GM18508 (cell line): Measurements from ENCODE around the gene BCL2L13.
"Not testable (repeated sequence)": the region's sequence is repeated elsewhere in the genome, so short reads cannot be mapped to it uniquely, and the experiment has no call there.

Experiments
- ATAC-seq: cut with Tn5 transposase; IDR thresholded peaks from one replicate; pipeline ENCODE4 v1.9.1; 2021; ENCODE audit warnings: moderate number of reproducible peaks; ENCODE audit not compliant: insufficient read depth, unreplicated experiment

Gene BCL2L13

DNA sequence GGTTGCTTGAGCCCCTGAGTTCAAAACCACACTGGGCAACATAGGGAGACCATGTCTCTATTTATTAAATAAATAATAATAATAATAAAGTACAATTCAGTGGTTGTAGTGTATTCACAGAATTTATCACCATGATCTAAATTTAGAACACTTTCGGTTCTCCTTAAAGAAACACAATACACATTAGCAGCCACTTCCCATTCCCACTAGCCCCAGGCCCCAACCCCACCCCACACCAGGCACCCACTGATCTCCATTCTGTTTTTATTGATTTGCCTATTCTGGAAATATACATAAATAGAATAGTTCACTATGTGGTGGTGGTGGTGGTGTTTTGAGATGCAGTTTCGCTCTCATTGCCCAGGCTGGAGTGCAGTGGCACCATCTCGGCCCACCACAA lies 45.7 kb downstream of the BCL2L13 start:
- no peak for ATAC-seq

DNA sequence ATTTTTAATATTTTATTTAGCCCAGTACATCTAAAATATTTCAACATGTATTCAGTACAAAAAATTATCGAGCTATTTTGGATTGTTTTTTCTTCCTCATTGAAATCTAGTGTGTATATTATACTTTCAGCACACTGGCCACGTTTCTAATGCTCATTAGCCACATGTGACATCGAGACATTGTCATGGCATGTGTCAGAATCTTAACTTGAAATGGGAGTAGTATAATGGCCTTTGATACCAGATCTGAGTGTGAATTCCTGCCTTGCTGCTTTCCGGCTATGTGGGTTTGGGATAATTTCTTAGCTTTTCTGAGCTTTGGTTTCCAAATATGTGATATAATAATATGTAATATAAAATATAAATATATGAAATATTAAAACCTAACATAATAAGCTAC lies 54.3 kb downstream of the BCL2L13 start:
- ATAC-seq: no peak

DNA sequence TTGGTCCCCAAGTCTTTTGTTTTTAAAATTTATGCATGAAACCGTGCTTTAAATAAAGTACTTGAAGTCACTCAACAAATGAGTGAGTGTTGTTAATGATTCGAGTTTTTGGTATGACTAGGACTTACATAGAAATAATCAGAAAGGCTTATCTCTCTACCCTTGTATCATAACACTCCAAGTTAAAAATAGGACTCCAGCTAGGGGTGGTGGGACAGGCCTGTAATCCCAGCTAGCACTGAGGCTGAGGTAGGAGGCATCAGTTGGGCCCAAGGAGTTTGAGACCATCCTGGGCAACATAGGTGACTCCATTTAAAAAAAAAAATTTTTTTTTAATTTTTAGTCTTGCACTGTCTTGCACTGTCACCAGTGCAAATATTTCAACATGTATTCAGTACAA lies 55.6 kb downstream of the BCL2L13 start:
- ATAC-seq: no peak

DNA sequence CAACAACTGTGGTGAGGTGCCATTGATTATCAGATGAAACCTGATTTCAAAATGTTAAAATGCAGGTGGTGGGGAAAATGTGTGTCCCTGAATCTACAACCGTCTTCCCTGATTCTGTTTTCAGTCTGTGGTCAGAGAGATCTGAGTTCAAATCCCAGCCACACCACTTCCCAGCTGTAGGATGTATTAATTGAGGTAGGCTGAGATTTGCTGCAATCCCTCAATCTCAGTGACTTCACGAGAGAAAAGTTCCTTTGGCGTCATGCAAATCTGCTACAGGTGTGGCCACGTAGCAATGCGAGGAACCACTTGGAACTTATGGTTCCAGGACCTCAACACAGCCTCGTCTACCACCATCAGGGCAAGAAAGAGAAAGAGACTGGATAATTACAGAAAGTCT lies 56.2 kb downstream of the BCL2L13 start:
- no peak for ATAC-seq

DNA sequence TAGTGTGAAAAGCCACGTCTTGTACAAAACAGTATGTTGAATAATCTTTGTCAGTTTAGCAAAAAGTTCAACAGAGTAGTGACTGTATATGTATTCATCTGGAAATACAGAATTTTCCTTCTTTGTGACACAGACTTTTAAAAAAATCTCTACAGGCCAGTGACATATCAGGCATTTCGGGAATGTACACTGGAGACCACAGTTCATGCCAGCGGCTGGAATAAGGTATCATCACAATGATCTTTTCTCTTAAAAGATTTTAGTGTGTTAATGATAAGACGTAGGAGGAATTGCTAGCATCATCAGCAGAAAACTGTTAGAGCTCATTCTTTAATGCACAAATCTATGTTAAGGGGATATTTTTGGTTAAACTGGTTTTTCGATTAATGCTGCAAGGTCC lies 57.4 kb downstream of the BCL2L13 start:
- no peak for ATAC-seq

DNA sequence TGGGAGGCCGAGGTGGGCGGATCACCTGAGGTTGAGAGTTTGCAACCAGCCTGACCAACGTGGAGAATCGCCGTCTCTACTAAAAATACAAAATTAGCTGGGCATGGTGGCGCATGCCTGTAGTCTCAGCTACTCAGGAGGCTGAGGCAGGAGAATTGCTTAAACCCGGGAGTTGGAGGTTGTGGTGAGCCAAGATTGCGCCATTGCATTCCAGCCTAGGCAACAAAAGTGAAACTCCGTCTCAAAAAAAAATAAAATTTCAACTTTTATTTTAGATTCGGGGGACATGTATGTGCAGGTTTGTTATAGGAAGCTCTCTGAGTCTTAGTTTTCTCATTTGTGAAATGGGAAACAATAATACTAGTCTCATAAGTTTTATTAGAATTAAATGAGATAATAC lies 58.6 kb downstream of the BCL2L13 start:
- ATAC-seq: not testable (repeated sequence)

DNA sequence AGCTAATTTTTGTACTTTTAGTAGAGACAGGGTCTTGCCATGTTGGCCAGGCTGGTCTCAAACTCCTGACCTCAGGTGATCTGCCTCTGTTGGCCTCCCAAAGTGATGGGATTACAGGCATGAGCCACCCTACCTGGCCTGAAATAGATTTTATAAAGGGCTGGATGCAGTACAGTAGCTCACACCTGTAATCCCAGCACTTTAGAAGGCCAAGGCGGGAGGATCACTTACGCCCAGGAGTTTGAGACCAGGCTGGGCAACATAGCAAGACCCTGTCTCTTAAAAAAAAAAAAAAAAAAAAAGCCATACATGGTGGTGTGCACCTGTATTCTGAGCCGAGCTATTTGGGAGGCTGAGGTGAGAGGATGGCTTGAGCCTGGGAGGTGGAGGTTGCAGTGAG lies 59.7 kb downstream of the BCL2L13 start:
- ATAC-seq: not testable (repeated sequence)

DNA sequence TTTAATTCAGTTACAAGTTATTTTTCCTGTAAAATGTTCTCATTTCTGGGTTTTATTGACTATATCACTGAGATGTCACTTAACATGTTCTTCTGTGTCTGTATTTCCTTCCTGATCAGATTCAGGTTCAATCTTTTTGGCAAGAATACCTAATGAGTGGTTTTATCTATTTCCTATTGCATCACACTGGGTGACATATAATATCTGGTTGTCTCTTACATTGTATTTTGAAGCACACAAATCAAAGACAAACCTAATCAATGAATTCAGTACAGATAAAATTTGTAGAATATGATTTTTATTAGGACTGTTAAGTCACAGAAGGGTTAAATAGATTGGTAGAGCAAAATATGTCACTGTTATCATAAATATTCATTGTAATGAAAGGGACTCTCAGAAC lies 60.4 kb downstream of the BCL2L13 start:
- ATAC-seq: no peak

DNA sequence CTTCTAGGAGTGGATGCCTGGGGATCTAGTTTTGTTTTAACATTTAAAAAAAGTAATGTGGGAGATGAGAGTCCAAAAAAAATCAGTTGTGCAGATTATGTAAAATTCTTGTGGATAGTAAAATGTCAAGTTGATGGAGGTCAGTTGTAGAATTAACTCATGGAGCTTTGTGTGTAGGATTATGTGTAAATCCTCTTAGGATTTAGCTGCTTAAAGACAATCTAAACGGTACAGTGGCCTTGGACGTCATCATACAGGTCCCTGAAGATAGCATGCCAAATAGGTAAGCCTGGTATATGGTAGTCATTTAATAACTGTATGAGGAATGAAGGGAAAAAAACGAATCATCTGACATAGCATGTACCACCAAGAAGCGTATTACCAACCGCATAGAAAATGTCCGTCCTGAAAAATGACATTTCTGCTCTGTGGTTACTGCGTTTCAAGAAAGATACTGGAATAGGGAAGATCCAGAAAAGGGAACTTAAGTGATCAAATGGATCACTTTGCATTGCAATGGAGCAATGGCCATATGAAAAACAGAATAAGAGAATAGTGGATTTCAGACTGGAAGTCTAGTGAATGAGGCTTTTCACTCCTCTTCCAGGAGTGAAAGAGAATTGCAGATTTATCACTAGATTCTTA lies 61.3 kb downstream of the BCL2L13 start:
- no peak for ATAC-seq

DNA sequence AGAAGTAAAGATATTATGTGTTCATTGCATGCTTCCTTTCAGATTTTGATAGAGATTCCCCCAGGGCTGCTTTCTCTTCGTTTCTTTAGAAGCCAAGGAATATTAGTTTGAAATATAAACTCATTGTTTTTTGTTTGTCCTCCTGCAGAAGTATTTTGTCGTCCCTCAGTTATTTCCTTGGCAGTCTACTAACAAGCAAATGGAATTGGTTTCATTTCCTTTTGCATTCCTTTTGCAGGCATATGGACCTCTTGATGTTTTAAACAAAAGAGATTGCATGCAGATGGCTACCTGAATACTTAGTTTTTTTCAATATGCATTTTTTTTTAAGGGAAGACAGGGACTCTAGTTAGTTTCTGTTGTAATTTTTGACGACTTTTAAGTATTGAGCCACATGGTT lies 62.2 kb downstream of the BCL2L13 start:
- ATAC-seq: no peak

DNA sequence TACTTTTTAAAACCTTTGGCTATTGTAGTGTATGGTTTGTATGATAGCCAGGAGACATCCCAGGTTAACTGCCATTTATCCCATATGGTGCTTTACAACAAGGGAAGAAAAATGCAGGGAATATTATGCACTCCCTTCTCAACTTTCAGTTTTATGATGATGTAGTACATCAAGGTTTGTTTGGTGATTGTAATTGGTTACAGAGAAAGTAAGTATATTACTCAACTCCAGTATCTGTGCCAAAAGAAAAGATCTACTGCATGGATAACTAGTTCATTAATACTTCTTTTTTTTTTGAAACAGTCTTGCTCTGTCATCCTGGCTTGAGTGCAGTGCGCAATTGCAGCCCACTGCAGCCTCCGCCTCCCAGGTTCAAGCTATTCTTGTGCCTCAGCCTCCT lies 65.3 kb downstream of the BCL2L13 start:
- ATAC-seq: no peak

DNA sequence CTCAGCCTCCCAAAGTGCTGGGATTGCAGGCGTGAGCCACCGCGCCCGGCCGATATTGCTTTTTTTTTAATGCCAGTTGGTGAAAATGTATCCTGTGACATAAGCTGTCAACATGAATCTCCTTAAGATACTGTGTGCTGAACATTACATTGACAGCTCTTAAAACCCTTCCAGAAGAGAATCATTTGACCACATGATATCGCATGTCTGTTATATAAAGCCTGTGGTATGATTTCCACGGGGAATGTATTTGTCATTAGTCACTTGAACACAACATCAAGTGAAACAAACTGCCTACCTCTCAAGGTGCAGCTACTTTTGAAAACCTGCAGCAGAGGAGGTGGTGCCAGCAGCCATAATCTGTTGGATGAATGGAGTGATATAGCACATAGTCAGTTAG lies 67.0 kb downstream of the BCL2L13 start:
- no peak for ATAC-seq

DNA sequence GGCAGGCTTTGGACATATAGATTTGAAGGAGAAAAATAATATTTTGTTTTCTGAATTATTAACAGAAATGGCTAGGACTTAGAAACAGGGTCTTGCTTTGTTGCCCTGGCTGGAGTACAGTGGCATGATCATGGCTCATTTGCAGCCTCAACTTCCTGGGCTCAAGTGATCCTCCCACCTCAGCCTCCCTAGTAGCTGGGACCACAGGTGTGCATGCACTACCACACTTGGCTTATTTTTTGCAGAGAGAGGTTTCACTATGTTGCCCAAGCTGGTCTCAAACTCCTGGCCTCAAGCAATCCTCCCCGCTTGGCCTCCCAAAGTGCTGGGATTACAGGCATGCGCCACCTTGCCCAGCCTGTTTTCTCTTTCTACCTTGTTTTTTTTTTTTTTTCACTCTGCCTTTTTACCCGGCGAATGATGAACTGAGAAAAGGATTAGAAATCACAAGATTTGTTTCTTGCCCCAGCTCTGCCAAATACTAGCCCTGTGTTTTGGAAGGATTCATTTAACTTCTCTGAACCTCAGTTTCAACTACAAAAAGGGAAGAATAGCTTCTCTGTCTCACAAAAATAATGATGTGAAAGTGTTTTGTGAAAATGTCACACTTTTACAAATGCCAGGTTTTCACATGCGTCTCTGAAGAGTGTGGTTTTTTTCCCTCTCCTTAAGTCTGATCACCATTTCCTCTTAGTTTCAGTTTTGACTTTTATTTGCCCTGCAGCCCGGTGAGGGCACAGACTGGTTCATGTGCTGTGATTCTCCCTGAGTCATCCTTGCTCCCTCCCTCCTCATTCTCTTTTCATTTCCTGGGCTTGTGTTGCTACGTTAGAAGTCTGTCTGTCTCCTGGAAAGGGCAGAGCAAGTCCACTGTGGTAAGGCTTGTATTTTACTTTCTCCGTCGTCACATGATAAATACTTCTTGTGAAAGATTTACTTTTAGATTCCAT lies 67.7 kb downstream of the BCL2L13 start:
- ATAC-seq: no peak

DNA sequence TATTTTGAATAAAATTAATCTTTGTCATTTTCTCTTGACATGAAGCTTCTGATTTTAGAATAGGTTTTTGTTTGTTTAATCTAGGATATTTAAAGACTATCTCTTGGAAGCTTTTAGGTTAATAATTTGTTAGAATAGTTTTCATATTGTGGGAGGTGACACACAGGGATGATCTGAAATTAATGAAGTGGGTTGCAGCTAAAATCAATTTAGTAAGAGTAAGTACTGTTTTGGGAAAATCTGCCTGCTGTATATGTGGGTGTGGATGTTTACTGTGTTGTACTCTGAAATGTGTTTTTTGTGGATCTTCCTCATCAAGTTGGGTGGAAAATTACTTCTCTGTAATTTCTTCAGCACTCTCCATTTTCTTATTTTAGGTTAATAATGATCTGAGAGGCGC lies 68.4 kb downstream of the BCL2L13 start:
- ATAC-seq: no peak

DNA sequence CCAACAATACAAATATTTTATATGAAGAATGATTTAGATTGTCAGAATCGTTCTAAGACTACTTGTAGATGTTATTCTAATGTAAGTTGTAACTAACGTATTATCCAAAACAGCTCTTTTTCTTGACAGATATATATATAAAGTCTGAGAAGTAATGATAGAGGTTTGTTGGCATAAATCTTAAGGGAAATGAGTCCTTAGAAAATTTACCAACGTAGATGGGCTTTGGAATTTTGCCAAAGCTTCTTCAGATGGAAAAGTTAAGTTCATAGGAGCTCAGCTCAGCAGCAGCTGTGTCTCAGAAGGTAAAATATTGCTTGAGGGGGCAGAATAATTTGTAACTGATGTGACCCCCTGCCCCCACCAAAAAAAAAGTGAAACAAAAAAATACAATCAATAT lies 69.0 kb downstream of the BCL2L13 start:
- ATAC-seq: no peak

DNA sequence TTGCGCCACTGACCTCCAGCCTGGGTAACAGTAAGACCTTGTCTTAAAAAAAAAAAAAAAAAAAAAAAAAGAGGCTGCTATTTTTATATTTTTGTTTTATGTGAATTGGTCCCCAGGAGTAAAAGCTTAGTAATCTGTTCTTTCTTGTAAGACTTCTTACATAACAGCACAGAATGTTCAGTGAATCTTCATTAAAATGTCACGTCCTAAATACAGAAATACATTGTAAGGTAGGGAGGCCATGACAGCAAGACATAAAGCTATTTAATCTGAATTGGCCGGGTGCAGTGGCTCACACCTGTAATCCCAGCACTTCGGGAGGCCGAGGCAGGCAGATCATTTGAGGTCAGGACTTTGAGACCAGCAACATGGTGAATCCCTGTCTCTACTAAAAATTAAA lies 71.5 kb downstream of the BCL2L13 start:
- no peak for ATAC-seq

DNA sequence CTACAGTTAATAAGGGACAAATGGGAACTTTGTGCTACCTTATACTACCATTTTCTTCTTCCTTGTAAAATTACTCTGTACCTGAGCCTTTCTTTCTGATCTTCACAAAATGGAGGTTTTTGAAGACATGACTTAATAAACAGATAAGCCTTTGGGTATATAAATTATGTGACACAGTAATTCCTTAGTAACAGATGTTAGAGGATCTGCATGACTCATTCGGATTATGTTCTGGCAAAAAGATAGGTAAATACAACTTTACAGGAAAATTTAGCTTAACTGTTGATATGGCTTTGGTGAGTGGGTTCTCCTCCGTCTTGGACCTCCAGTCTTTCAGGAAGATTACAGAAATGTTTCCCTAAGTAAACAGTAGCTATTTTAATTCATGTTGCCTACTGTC lies 73.9 kb downstream of the BCL2L13 start:
- no peak for ATAC-seq

DNA sequence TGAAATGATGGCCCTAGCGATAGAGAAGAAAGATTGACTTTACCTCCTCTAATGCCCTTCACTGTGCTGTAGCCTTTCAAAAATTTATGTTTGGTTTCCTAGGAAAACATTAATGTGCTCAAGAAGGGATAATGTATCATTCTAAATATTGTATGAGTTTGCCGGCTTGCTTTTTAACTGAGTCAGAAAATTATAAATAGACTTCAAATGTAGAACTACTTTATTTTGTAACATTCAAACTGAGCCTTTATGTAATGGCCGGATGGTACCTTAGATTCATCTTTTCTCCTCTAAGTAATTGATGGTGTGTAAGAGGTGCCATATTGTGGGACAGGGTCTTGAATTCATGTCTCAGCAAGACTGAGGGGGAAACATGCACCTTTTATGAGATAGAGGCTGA lies 78.0 kb downstream of the BCL2L13 start:
- ATAC-seq: no peak

DNA sequence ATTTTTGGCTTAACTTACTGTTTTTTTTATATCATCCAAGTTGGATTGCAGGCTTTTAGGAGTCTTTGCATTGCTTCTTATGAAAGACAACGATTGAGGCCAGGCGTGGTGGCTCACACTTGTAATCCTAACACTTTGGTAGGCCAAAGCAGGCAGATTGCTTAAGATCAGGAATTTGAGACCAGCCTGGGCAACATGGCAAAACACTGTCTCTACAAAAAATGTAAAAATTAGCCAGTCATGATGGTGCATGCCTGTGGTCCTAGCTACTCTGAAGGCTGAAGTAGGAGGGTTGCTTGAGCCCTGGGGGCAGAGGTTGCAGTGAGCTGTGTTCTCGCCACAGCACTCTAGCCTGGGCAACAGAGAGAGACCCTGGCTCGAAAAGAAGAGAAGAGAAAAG lies 79.2 kb downstream of the BCL2L13 start:
- no peak for ATAC-seq

DNA sequence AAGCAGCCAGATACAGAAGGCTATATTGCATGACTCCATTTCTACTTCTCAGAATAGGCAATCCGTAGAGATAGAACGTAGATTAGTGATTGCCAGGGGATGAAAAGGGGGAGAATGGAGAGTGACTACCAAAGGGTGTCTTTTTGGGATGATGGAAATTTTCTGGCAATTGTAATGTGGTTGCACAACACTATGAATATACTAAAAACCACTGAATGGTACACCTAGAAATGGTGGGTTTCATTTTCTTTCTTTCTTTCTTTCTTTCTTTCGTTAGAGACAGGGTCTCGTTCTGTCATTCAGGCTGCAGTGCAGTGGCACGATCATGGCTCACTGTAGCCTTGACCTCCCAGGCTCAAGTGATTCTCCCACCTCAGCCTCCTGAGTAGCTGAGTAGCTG lies 81.4 kb downstream of the BCL2L13 start:
- no peak for ATAC-seq

DNA sequence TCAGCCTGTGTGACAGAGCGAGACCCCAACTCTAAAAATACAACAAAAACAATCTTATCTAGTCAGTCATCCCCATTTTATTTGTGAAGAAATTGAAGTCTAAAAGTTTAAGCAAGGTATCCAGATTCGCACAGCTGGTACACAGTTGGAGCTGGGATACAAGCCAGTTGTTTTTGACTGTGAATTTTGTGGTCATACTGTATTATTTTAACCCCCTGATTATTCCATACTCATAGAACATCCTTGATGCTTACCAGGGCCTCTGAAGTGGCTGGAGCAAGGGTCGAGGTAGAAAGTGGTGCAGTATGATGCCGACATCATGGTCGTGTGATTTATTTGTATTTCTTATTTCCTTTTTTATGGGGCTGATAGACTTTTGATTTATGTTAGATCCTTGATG lies 85.7 kb downstream of the BCL2L13 start:
- ATAC-seq: no peak
